GM23248 (cell line): ENCODE measurements around the gene XIST. TPM values are rescaled to one million over a fixed set of nuclear protein-coding genes. Genes with fewer than 3 reads are reported as not detected.
"Not testable (repeated sequence)": the region's sequence is repeated elsewhere in the genome, so short reads cannot be mapped to it uniquely, and the experiment has no call there.

Experiments
- DNase-seq: peaks from one replicate; pipeline ENCODE4 v3.0.0-alpha.2; 2015
- H2AFZ ChIP-seq: fragments of 200-600 bp; sonication (generic); 2 replicates; pipeline ENCODE4 v1.6.1; 2016; ENCODE audit warnings: antibody characterized with exemption
- H3F3A ChIP-seq: fragments of 200-600 bp; sonication (generic); 2 replicates; pipeline ENCODE4 v1.6.1; 2016; ENCODE audit warnings: mild to moderate bottlenecking, antibody characterized with exemption, mixed run types; ENCODE audit not compliant: insufficient read depth
- H3K27ac ChIP-seq: fragments of 200-600 bp; sonication (generic); 2 replicates; pipeline ENCODE4 v1.5.1; 2016; ENCODE audit warnings: mild to moderate bottlenecking
- H3K27me3 ChIP-seq: fragments of 200-600 bp; sonication (generic); replicated peaks from 2 replicates; pipeline ENCODE4 v1.6.1; 2016; ENCODE audit warnings: mild to moderate bottlenecking; ENCODE audit not compliant: insufficient read depth
- H3K36me3 ChIP-seq: fragments of 200-600 bp; sonication (generic); 2 replicates; pipeline ENCODE4 v1.6.1; 2016; ENCODE audit warnings: low read depth, mild to moderate bottlenecking
- H3K4me1 ChIP-seq: fragments of 200-600 bp; sonication (generic); 2 replicates; pipeline ENCODE4 v1.6.1; 2016; ENCODE audit warnings: mild to moderate bottlenecking; ENCODE audit not compliant: insufficient read depth
- H3K4me2 ChIP-seq: fragments of 200-600 bp; sonication (generic); one replicate; pipeline ENCODE4 v1.6.1; 2016; ENCODE audit warnings: mild to moderate bottlenecking; ENCODE audit not compliant: unreplicated experiment
- H3K4me3 ChIP-seq: fragments of 200-600 bp; sonication (generic); 2 replicates; pipeline ENCODE4 v1.5.1; 2016; ENCODE audit warnings: mild to moderate bottlenecking
- H3K79me2 ChIP-seq: fragments of 200-600 bp; sonication (generic); 2 replicates; pipeline ENCODE4 v1.6.1; 2016; ENCODE audit warnings: mild to moderate bottlenecking; ENCODE audit not compliant: insufficient read depth
- H3K9ac ChIP-seq: fragments of 200-600 bp; sonication (generic); 2 replicates; pipeline ENCODE4 v1.6.1; 2016; ENCODE audit warnings: mild to moderate bottlenecking
- H3K9me2 ChIP-seq: fragments of 200-600 bp; sonication (generic); 2 replicates; pipeline ENCODE4 v1.6.1; 2016; ENCODE audit warnings: mixed run types, mild to moderate bottlenecking, moderate library complexity; ENCODE audit not compliant: insufficient read depth
- H3K9me3 ChIP-seq: fragments of 200-600 bp; sonication (generic); one replicate; pipeline ENCODE4 v1.6.1; 2017; ENCODE audit warnings: low read depth
- H4K20me1 ChIP-seq: fragments of 200-600 bp; sonication (generic); 2 replicates; pipeline ENCODE4 v1.6.0; 2016; ENCODE audit not compliant: insufficient read depth
- EZH2 ChIP-seq: fragments of 200-600 bp; sonication (generic); IDR thresholded peaks from 2 replicates; pipeline ENCODE4 v1.6.1; 2018; ENCODE audit warnings: antibody characterized with exemption, mild to moderate bottlenecking; ENCODE audit not compliant: insufficient read depth, poor library complexity, severe bottlenecking
- EZH2phosphoT487 ChIP-seq: fragments of 200-600 bp; sonication (generic); IDR thresholded peaks from 2 replicates; pipeline ENCODE4 v1.6.1; 2018; ENCODE audit warnings: antibody characterized with exemption, moderate library complexity, mild to moderate bottlenecking, low read depth; ENCODE audit not compliant: insufficient read depth
- WGBS, 2 experiments: methylation state at CpG; one replicate each; pipeline ENCODE4 v1.1.6; 2015 to 2017; ENCODE audit warnings: low lambda C conversion rate in 2 of 2, low coverage in 1 of 2; ENCODE audit errors: missing lambda C conversion rate in 2 of 2; 5-methylcytosine and 5-hydroxymethylcytosine counted together
- in situ Hi-C: fragments of 300-500 bp; cut with MboI; formaldehyde crosslinking; loops from 2 replicates; pipeline ENCODE4 v1.15.0; 2020
- polyA plus RNA-seq: library from polyadenylated mRNA; unstranded; fragments of >200 nt; fragmentation: Nextera tagmentation; extraction: Ambion mirVana; gene quantifications from 2 replicates; pipeline ENCODE4 v1.2.1, GENCODE V29; 2016
- total RNA-seq: library from RNA; depleted of rRNA; stranded (reverse); fragments of >200 nt; shearing (Covaris generic); gene quantifications from 2 replicates; pipeline ENCODE4 v1.2.3, GENCODE V29; 2014

Gene XIST
- total and polyA plus RNA-seq, 2 experiments from 2014 or later, result not detected

DNA sequence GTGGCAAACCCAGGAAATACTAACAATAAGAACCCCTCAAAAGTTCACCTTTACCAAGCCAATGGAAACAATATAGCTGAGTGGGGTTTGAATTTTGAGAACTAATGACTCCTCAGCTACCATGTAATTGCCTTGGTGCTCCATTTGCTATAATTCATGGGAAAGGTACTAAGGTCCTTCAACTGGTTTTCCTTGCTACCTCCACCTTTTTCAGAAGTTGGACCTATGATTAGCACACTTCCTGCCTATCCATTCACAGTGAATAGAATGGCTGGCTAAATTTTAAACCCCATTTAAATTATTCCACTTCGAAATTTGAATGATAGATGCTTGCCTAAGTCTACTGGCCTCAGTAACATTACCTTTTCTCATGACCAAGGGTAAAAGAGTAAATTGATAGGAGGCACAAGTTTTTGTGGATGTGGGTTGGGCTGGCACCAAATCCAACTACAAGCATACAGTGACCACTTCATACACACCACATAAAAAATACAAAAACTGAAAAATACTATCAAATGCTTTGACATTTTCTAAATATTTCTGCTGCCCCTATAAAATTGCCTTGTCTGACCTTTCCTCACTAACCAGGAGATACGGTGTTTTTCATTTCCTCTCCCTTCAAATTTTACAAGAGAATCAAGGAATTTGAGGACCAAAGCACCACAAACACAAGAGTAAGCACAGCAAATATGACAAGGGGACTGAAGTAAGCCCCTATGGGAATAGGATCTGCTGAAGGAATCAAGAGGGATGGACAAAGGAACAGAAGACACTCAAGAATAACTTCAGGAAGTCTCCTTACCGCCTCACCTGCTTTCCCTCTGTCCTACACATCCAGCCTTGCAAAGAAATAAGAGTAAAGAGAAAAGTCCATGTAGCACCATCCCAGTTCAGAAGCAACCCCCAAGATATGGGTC is 34.1 kb downstream of the XIST start:
- Histone ChIP-seq H3K79me2 (no peaks in the 10 kb centered on the region), H3K27ac (no peak overlapping the region)

DNA sequence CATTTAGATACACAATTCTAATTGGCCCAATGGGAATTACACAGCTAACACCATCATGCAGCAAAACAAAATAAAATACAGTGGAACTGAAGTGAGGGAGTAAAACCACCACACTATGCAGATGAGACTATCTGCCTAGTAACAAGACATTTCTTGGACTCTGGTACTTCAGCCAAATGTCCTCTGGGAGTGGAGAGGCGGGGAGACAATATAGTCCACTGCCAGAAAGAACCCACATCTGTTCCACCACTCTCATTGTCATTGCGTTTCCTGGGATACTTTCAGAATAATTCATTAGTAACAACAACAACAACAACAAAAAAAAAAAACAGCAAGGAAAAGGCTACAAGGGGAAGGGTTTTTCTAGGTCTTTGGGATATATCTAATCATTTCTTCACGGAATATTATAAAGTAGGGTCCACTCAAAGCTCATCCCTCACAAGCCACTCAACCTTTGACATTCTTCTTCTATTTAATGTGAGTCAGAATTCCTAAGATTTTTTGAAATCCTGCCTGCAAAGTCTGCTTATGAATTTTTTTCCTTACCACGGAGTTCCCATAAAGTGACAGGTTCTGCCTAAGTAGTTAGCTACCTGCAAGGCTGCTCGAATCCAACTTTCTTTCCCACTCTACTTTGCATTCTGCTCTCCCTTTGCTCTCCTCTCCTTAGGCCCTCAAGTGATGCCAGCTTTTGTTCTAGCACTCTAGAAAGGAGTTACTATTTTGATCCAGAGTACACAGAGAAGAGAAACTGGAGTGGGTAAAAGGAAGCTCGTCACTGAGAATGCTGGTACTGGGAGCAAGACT is 34.9 kb downstream of the XIST start:
- no peak overlapping the region for H3K4me3 ChIP-seq
- H3K4me1 ChIP-seq, result no peaks in the 10 kb centered on the region
- no peaks in the 10 kb centered on the region for H3K79me2 ChIP-seq
- TF ChIP-seq EZH2phosphoT487 (no peak), EZH2 (no peak)
- in situ Hi-C loops, result no loop called here
- no peaks in the 10 kb centered on the region for H4K20me1 ChIP-seq
- H3K36me3 ChIP-seq, result no peaks in the 10 kb centered on the region
- no peak overlapping the region for H2AFZ ChIP-seq
- WGBS, 2 experiments, result 35 to 45% methylated on average over 5 to 6 of the region's 6 CpGs
- no peaks in the 10 kb centered on the region for H3K9me3 ChIP-seq
- no peak overlapping the region for H3K27ac ChIP-seq
- peak; percentile 20 for DNase-seq
- no peaks in the 10 kb centered on the region for H3K9me2 ChIP-seq
- H3K27me3 ChIP-seq, result no peaks in the 10 kb centered on the region
- H3K4me2 ChIP-seq, result no peak overlapping the region
- H3K9ac ChIP-seq, result no peak overlapping the region
- no peaks in the 10 kb centered on the region for H3F3A ChIP-seq

More for the DNA sequence above, 34.1 kb downstream of the XIST start:
- H2AFZ ChIP-seq, result no peak overlapping the region
- no peak overlapping the region for H3K4me3 ChIP-seq
- in situ Hi-C loops, result no loop called here
- no peak for DNase-seq
- H3F3A ChIP-seq, result no peaks in the 10 kb centered on the region
- H3K9ac ChIP-seq, result no peak overlapping the region
- H4K20me1 ChIP-seq, result no peaks in the 10 kb centered on the region
- no peaks in the 10 kb centered on the region for H3K9me2 ChIP-seq
- H3K36me3 ChIP-seq, result no peaks in the 10 kb centered on the region
- no peaks in the 10 kb centered on the region for H3K4me1 ChIP-seq
- H3K9me3 ChIP-seq, result no peaks in the 10 kb centered on the region
- TF ChIP-seq EZH2 (no peak), EZH2phosphoT487 (no peak)
- H3K27me3 ChIP-seq, result no peaks in the 10 kb centered on the region
- WGBS, 2 experiments, result 68 to 72% methylated on average over 3 of the region's 3 CpGs
- H3K4me2 ChIP-seq, result no peak overlapping the region

GRCh38 chrX:73812256-73812655 is 40.3 kb downstream of the XIST start:
- no peaks in the 10 kb centered on the region for H3K36me3 ChIP-seq
- H2AFZ ChIP-seq, result no peak overlapping the region
- H3F3A ChIP-seq, result no peaks in the 10 kb centered on the region
- H3K4me2 ChIP-seq, result no peak overlapping the region
- TF ChIP-seq EZH2phosphoT487, result no peak
- TF ChIP-seq EZH2, result no peak
- peak; percentile 38 for DNase-seq
- H3K9me2 ChIP-seq, result no peaks in the 10 kb centered on the region
- H4K20me1 ChIP-seq, result no peaks in the 10 kb centered on the region
- no peak overlapping the region for H3K4me3 ChIP-seq
- H3K4me1 ChIP-seq, result no peaks in the 10 kb centered on the region
- no peak overlapping the region for H3K27ac ChIP-seq
- no peaks in the 10 kb centered on the region for H3K9me3 ChIP-seq
- in situ Hi-C loops, result no loop called here
- no peaks in the 10 kb centered on the region for H3K27me3 ChIP-seq
- H3K9ac ChIP-seq, result no peak overlapping the region
- H3K79me2 ChIP-seq, result no peaks in the 10 kb centered on the region

GRCh38 chrX:73804109-73804508 is 48.4 kb downstream of the XIST start:
- H3F3A ChIP-seq, H3K36me3 ChIP-seq, H3K4me3 ChIP-seq, H3K27me3 ChIP-seq, H3K4me2 ChIP-seq, H2AFZ ChIP-seq, DNase-seq, H3K9me3 ChIP-seq, H3K27ac ChIP-seq, H4K20me1 ChIP-seq, in situ Hi-C loops, H3K9me2 ChIP-seq, H3K4me1 ChIP-seq, H3K9ac ChIP-seq, H3K79me2 ChIP-seq: not testable (repeated sequence)
- WGBS, 2 experiments, result 13 to 25% methylated on average over 1 of the region's 1 CpG
